Sigmoid colon (tissue), 7 donors: ENCODE measurements around the gene MOB3B. TPM values are rescaled to one million over a fixed set of nuclear protein-coding genes. Genes with fewer than 3 reads are reported as not detected.
"Not testable (repeated sequence)": the region's sequence is repeated elsewhere in the genome, so short reads cannot be mapped to it uniquely, and the experiment has no call there.

ENCODE experiments used
- DNase-seq: peaks from one replicate; pipeline ENCODE4 v3.0.0-alpha.2; 2019
- H3K27ac ChIP-seq, 4 donors: fragments of 200-600 bp; sonication (generic); one replicate each; pipeline ENCODE4 v1.5.1; 2016 to 2019; ENCODE audit warnings: mild to moderate bottlenecking in 1 of 4
- H3K27me3 ChIP-seq, 3 donors: fragments of 200-600 bp; sonication (generic); one replicate each; pipeline ENCODE4 v1.5.1; 2019; ENCODE audit warnings: mild to moderate bottlenecking in 1 of 3
- H3K36me3 ChIP-seq, 4 donors: fragments of 200-600 bp; sonication (generic); one replicate each; pipeline ENCODE4 v1.5.1; 2016 to 2019
- H3K4me1 ChIP-seq, 4 donors: fragments of 200-600 bp; sonication (generic); one replicate each; pipeline ENCODE4 v1.5.1; 2017 to 2019
- H3K4me3 ChIP-seq, 4 donors: fragments of 200-600 bp; sonication (generic); one replicate each; pipeline ENCODE4 v1.5.1; 2017 to 2019; ENCODE audit warnings: mild to moderate bottlenecking in 2 of 4, moderate library complexity in 1 of 4
- H3K9me3 ChIP-seq, 4 donors: fragments of 200-600 bp in 3 of 4; sonication (generic) in 3 of 4; one replicate each; pipeline versions ENCODE4 v1.5.1 to v1.6.1; 2013 to 2019
- CTCF ChIP-seq, 4 experiments: fragments of 450-650 bp in 3 of 4; fragments of 200-600 bp in 1 of 4; IDR thresholded peaks; one replicate each; pipeline ENCODE4 v1.5.1; 2016 to 2019; ENCODE audit warnings: antibody characterized with exemption in 4 of 4, mild to moderate bottlenecking in 3 of 4, moderate library complexity in 2 of 4
- EP300 ChIP-seq, 4 donors: sonication (generic); formaldehyde crosslinking; IDR thresholded peaks; one replicate each; pipeline ENCODE4 v1.6.1; 2017; ENCODE audit warnings: antibody characterized with exemption in 4 of 4
- POLR2A ChIP-seq, 2 donors: fragments of 450-650 bp; IDR thresholded peaks; one replicate each; pipeline ENCODE4 v1.6.1; 2016; ENCODE audit warnings: antibody characterized with exemption in 2 of 2, mild to moderate bottlenecking in 2 of 2, moderate library complexity in 2 of 2
- POLR2AphosphoS5 ChIP-seq, 4 donors: sonication (generic); formaldehyde crosslinking; IDR thresholded peaks; one replicate each; pipeline ENCODE4 v1.6.1; 2017; ENCODE audit warnings: antibody characterized with exemption in 4 of 4
- WGBS, 2 donors: extraction: QIAGEN DNeasy Blood & Tissue Kit; methylation state at CpG; one replicate each; pipeline ENCODE4 v1.1.7; 2013; 5-methylcytosine and 5-hydroxymethylcytosine counted together
- intact Hi-C: fragments of 100-400 bp; cut with DNase I; formaldehyde crosslinking; loops from one replicate; pipeline ENCODE4 v1.15.1; 2023
- polyA plus RNA-seq, 3 donors: library from polyadenylated mRNA; stranded (reverse); fragments of 200-250 nt; gene quantifications; one replicate each; pipeline ENCODE4 v1.2.3, GENCODE V29; 2013
- total RNA-seq, 4 donors: library from RNA; depleted of rRNA; stranded (reverse); fragments of >200 nt; gene quantifications; one replicate each; pipeline ENCODE4 v1.1.0, GENCODE V29; 2016
- donor health status: healthy with polysubstance abuse.
- donor health status: Bipolar disorder and iron deficiency.
- donor health status: healthy.

The MOB3B gene
- total and polyA plus RNA-seq, 7 donors: 6.9 to 23.4 (median 16.1) TPM

GRCh38 chr9:27450752-27451151 is 78.9 kb downstream of the MOB3B start:
- Histone ChIP-seq H3K36me3 (peaks cover 0 to 10% (median 3%) of the 10 kb centered on the region in 4 donors), H3K9me3 (no peaks in the 10 kb centered on the region), H3K4me1 (peaks cover 0 to 23% (median 13%) of the 10 kb centered on the region in 4 donors), H3K4me3 (no peak overlapping the region), H3K27me3 (no peaks in the 10 kb centered on the region), H3K27ac (peak overlapping the region in 1 of 4 donors; percentile 20)
- intact Hi-C loops: loop anchor here (10.0 kb wide), 1 partner anchor 46 kb away; no protein-coding TSS in a partner anchor
- TF ChIP-seq CTCF (IDR thresholded peaks at IDR 0.05) (no peak), POLR2AphosphoS5 (IDR thresholded peaks at IDR 0.05) (no peak), POLR2A (IDR thresholded peaks at IDR 0.05) (no peak), EP300 (IDR thresholded peaks at IDR 0.05) (no peak)
- DNase-seq: no peak

DNA sequence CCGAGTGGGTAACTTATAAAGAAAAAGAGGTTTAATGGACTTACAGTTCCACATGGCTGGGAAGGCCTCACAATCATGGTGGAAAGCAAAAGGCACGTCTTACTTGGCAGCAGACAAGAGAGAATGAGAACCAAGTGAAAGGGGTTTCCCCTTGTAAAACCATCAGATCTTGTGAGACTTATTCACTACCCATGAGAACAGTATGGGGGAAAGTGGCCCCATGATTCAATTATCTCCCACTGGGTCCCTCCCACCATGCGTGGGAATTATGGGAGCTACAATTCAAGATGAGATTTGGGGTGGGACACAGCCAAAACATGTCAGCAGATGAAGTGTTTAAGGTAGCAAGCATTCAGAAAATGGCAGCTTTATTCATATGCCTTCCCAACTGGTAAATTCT is 81.3 kb downstream of the MOB3B start:
- DNase-seq, intact Hi-C loops: not testable (repeated sequence)
- WGBS, 2 donors: 79 to 90% methylated on average over 3 of the region's 3 CpGs

GRCh38 chr9:27447031-27447683 is 82.5 kb downstream of the MOB3B start:
- intact Hi-C loops: no loop called here
- no peak overlapping the region for H3K4me3 ChIP-seq
- H3K9me3 ChIP-seq: no peaks in the 10 kb centered on the region
- no peak overlapping the region for H3K27ac ChIP-seq
- H3K4me1 ChIP-seq: peaks cover 0 to 23% (median 13%) of the 10 kb centered on the region in 4 donors
- no peaks in the 10 kb centered on the region for H3K27me3 ChIP-seq
- DNase-seq: no peak
- no peaks in the 10 kb centered on the region for H3K36me3 ChIP-seq
- WGBS, 2 donors: 70 to 75% methylated on average over 5 of the region's 5 CpGs
- TF ChIP-seq POLR2AphosphoS5 (IDR thresholded peaks at IDR 0.05) (no peak), POLR2A (IDR thresholded peaks at IDR 0.05) (no peak), EP300 (IDR thresholded peaks at IDR 0.05) (no peak), CTCF (IDR thresholded peaks at IDR 0.05) (no peak)

More for the DNA sequence above, 81.3 kb downstream of the MOB3B start:
- peaks cover 0 to 23% (median 13%) of the 10 kb centered on the region in 4 donors for H3K4me1 ChIP-seq
- H3K4me3 ChIP-seq, H3K27ac ChIP-seq, H3K27me3 ChIP-seq, H3K36me3 ChIP-seq, H3K9me3 ChIP-seq: not testable (repeated sequence)

DNA sequence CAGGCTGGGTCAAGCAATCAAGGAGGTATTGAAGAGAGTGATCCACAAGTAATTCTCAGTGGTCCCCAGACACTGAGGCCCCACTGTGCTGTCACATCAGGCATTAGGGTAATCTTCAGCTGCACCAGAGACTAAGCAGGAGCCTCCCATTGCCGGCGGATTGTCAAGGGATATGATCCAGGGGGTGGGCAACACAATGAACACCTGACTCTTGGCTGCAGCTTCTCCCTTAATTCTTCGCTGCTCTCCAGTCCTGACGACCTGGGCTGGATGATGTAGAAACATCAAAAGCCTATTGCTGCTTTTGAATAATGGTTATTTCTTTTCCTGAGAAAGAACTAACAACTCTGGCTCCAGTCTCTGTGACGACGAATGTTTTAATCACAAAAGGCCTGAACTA is 83.9 kb downstream of the MOB3B start:
- intact Hi-C loops: no loop called here
- Histone ChIP-seq H3K27me3 (no peaks in the 10 kb centered on the region), H3K36me3 (no peaks in the 10 kb centered on the region), H3K4me3 (no peak overlapping the region), H3K27ac (no peak overlapping the region), H3K4me1 (peaks cover 0 to 9% (median 3%) of the 10 kb centered on the region in 4 donors), H3K9me3 (no peaks in the 10 kb centered on the region)
- WGBS, 2 donors: 86 to 91% methylated on average over 6 of the region's 6 CpGs
- no peak for TF ChIP-seq POLR2A (IDR thresholded peaks at IDR 0.05)
- no peak for TF ChIP-seq EP300 (IDR thresholded peaks at IDR 0.05)
- TF ChIP-seq CTCF (IDR thresholded peaks at IDR 0.05): no peak
- no peak for TF ChIP-seq POLR2AphosphoS5 (IDR thresholded peaks at IDR 0.05)
- no peak for DNase-seq

DNA sequence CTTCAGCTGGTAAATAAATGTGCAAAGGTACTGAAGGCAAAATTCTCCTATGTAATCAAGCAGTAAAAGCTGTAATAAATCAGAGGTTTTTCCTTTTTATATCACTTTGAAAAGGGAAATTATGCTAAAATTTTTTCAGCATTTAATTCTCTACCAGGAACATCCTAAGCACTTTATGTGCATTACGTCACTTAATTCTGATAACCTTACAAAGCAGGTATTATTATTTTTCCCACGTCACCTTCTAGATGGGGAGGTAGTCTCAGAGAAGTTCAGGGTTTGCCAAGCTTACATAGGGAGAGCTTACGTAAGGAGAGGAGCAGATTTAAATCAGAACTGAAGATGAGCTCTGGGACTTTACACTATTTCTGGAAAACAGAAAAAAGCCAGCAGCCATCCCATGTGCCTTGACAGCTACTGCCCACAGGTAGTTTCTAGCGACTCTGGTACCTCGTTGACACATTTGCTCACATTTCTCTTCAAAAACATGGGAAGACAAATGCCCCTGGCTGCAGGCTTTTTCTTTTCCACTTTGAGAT is 84.5 kb downstream of the MOB3B start:
- TF ChIP-seq CTCF (IDR thresholded peaks at IDR 0.05): no peak
- TF ChIP-seq POLR2A (IDR thresholded peaks at IDR 0.05): no peak
- no peak for TF ChIP-seq EP300 (IDR thresholded peaks at IDR 0.05)
- no peak for TF ChIP-seq POLR2AphosphoS5 (IDR thresholded peaks at IDR 0.05)
- Histone ChIP-seq H3K9me3 (no peaks in the 10 kb centered on the region), H3K27me3 (no peaks in the 10 kb centered on the region), H3K4me1 (peaks cover 0 to 5% (median under 1%) of the 10 kb centered on the region in 4 donors), H3K36me3 (no peaks in the 10 kb centered on the region), H3K4me3 (no peak overlapping the region), H3K27ac (no peak overlapping the region)
- WGBS, 2 donors: 63 to 86% methylated on average over 5 of the region's 5 CpGs
- intact Hi-C loops: no loop called here
- no peak for DNase-seq
